Activated naive CD8-positive, alpha-beta T cell treated with anti-CD3 and anti-CD28 coated beads, Interleukin-2, amount 10 ng/mL, durations not matched to agents 7 days and 5 days (primary cell): Measurements from ENCODE around the gene UBE2L6. TPM values are rescaled to one million over a fixed set of nuclear protein-coding genes. Genes with fewer than 3 reads are reported as not detected.

Source experiments
- ATAC-seq: fragments of 150-1000 bp; cut with Tn5 transposase; one replicate; pipeline ENCODE4 v1.10.0; 2021; ENCODE audit warnings: low read depth, moderate library complexity
- POLR2A ChIA-PET: fragments of 350-600 bp; sonication (Branson Sonifier 250); formaldehyde crosslinking; loops from one replicate; lab custom pipeline; 2021; ENCODE audit warnings: antibody characterized with exemption; lab: Charles Lee
- DNase-seq: peaks from one replicate; pipeline ENCODE4 v3.0.0; 2021
- H3K27ac Mint-ChIP-seq: one replicate; pipeline ENCODE4 v1.8.0; 2022; ENCODE audit warnings: mild to moderate bottlenecking, mixed read lengths
- H3K27me3 Mint-ChIP-seq: one replicate; pipeline ENCODE4 v1.8.0; 2022; ENCODE audit warnings: mild to moderate bottlenecking, moderate library complexity, mixed read lengths
- H3K36me3 Mint-ChIP-seq: one replicate; pipeline ENCODE4 v1.8.0; 2021; ENCODE audit warnings: mild to moderate bottlenecking, mixed read lengths
- H3K4me1 Mint-ChIP-seq: one replicate; pipeline ENCODE4 v1.8.0; 2021; ENCODE audit warnings: mixed read lengths
- H3K4me3 Mint-ChIP-seq: one replicate; pipeline ENCODE4 v1.8.0; 2022; ENCODE audit warnings: mild to moderate bottlenecking, moderate library complexity, mixed read lengths
- H3K9me3 Mint-ChIP-seq: one replicate; pipeline ENCODE4 v1.8.0; 2021; ENCODE audit warnings: mixed read lengths
- total RNA-seq, 2 experiments: library from RNA; stranded (reverse); gene quantifications; one replicate each; pipeline ENCODE4 v1.2.3, GENCODE V29; 2021

UBE2L6 gene
- total RNA-seq, 2 experiments from 2014 or later: 220 to 221 TPM

GRCh38 chr11:57513911-57514537 lies 53.4 kb downstream of the UBE2L6 start:
- DNase-seq (peak; percentile 62), ATAC-seq (peak; percentile 45)
- peaks cover 6% of the 10 kb centered on the region for H3K36me3 Mint-ChIP-seq
- H3K27me3 Mint-ChIP-seq: no peaks in the 10 kb centered on the region
- H3K27ac Mint-ChIP-seq: peak overlapping the region; percentile 98
- POLR2A ChIA-PET: interaction anchor here (0.6 to 5.0 kb wide), 13 partner anchors 12 to 227 kb away, joined by 3 to 36 read pairs (median 4); partner anchors contain the start of genes MED19, SELENOH, SSRP1 and TMX2
- H3K4me3 Mint-ChIP-seq: peak overlapping the region; percentile 99
- peaks cover 36% of the 10 kb centered on the region for H3K4me1 Mint-ChIP-seq
- no peaks in the 10 kb centered on the region for H3K9me3 Mint-ChIP-seq

GRCh38 chr11:57513452-57513795 lies 54.0 kb downstream of the UBE2L6 start:
- no peaks in the 10 kb centered on the region for H3K9me3 Mint-ChIP-seq
- H3K4me1 Mint-ChIP-seq: peaks cover 36% of the 10 kb centered on the region
- H3K27me3 Mint-ChIP-seq: no peaks in the 10 kb centered on the region
- POLR2A ChIA-PET: interaction anchor here (0.6 to 5.0 kb wide), 3 partner anchors 19 to 228 kb away, joined by 3 to 29 read pairs (median 4); partner anchors contain the start of gene SELENOH
- H3K27ac Mint-ChIP-seq: peak overlapping the region; percentile 19
- H3K36me3 Mint-ChIP-seq: peaks cover 6% of the 10 kb centered on the region
- ATAC-seq (no peak), DNase-seq (no peak)
- H3K4me3 Mint-ChIP-seq: peak overlapping the region; percentile 99

- POLR2A ChIA-PET: interaction anchor here (0.6 to 5.0 kb wide), 3 partner anchors 19 to 228 kb away, joined by 3 to 29 read pairs (median 4); partner anchors contain the start of gene SELENOH
- DNase-seq: no peak
- peaks cover 36% of the 10 kb centered on the region for H3K4me1 Mint-ChIP-seq
- ATAC-seq: no peak
- H3K9me3 Mint-ChIP-seq: no peaks in the 10 kb centered on the region
- peaks cover 6% of the 10 kb centered on the region for H3K36me3 Mint-ChIP-seq
- no peaks in the 10 kb centered on the region for H3K27me3 Mint-ChIP-seq
- no peak overlapping the region for H3K27ac Mint-ChIP-seq
- no peak overlapping the region for H3K4me3 Mint-ChIP-seq
These were observed 54.6 kb downstream of the UBE2L6 start for GRCh38 chr11:57512646-57513451.

GRCh38 chr11:57511741-57512430 lies 55.6 kb downstream of the UBE2L6 start:
- POLR2A ChIA-PET: interaction anchor here (1.0 to 1.1 kb wide), 2 partner anchors 10 to 18 kb away, joined by 3 read pairs; no protein-coding TSS in a partner anchor

GRCh38 chr11:57508341-57509170 lies 58.9 kb downstream of the UBE2L6 start:
- H3K4me3 Mint-ChIP-seq: no peak overlapping the region
- no peaks in the 10 kb centered on the region for H3K9me3 Mint-ChIP-seq
- H3K27me3 Mint-ChIP-seq: no peaks in the 10 kb centered on the region
- POLR2A ChIA-PET: no interaction called here
- ATAC-seq: no peak
- DNase-seq: no peak
- no peak overlapping the region for H3K27ac Mint-ChIP-seq
- H3K36me3 Mint-ChIP-seq: peaks cover 8% of the 10 kb centered on the region
- peaks cover 25% of the 10 kb centered on the region for H3K4me1 Mint-ChIP-seq

More at GRCh38 chr11:57511741-57512430, 55.6 kb downstream of the UBE2L6 start:
- Mint-ChIP-seq H3K27ac (peak overlapping the region; percentile 19), H3K36me3 (peaks cover 8% of the 10 kb centered on the region), H3K9me3 (no peaks in the 10 kb centered on the region), H3K27me3 (no peaks in the 10 kb centered on the region), H3K4me3 (no peak overlapping the region), H3K4me1 (peaks cover 36% of the 10 kb centered on the region)
- DNase-seq: no peak
- no peak for ATAC-seq

GRCh38 chr11:57506522-57506921 lies 61.0 kb downstream of the UBE2L6 start:
- no peak for ATAC-seq
- no peak for DNase-seq
- no peaks in the 10 kb centered on the region for H3K9me3 Mint-ChIP-seq
- POLR2A ChIA-PET: no interaction called here
- no peak overlapping the region for H3K27ac Mint-ChIP-seq
- H3K4me3 Mint-ChIP-seq: no peak overlapping the region
- H3K36me3 Mint-ChIP-seq: peaks cover 8% of the 10 kb centered on the region
- peaks cover 8% of the 10 kb centered on the region for H3K4me1 Mint-ChIP-seq
- H3K27me3 Mint-ChIP-seq: no peaks in the 10 kb centered on the region

- H3K4me3 Mint-ChIP-seq: no peak overlapping the region
- peaks cover 9% of the 10 kb centered on the region for H3K4me1 Mint-ChIP-seq
- DNase-seq (no peak), ATAC-seq (no peak)
- H3K27me3 Mint-ChIP-seq: no peaks in the 10 kb centered on the region
- H3K9me3 Mint-ChIP-seq: no peaks in the 10 kb centered on the region
- no peak overlapping the region for H3K27ac Mint-ChIP-seq
- peaks cover 11% of the 10 kb centered on the region for H3K36me3 Mint-ChIP-seq
- POLR2A ChIA-PET: no interaction called here
These were observed 63.0 kb downstream of the UBE2L6 start for GRCh38 chr11:57504511-57504910.

- POLR2A ChIA-PET: interaction anchor here (1.3 kb wide), 1 partner anchor 9 kb away, joined by 4 read pairs; no protein-coding TSS in a partner anchor
- H3K4me1 Mint-ChIP-seq: peaks cover 7% of the 10 kb centered on the region
- no peak overlapping the region for H3K4me3 Mint-ChIP-seq
- no peak overlapping the region for H3K27ac Mint-ChIP-seq
- H3K36me3 Mint-ChIP-seq: peaks cover 14% of the 10 kb centered on the region
- ATAC-seq (no peak), DNase-seq (no peak)
- no peaks in the 10 kb centered on the region for H3K27me3 Mint-ChIP-seq
- no peaks in the 10 kb centered on the region for H3K9me3 Mint-ChIP-seq
These were observed 64.6 kb downstream of the UBE2L6 start for GRCh38 chr11:57502870-57503269.

- H3K36me3 Mint-ChIP-seq: peaks cover 13% of the 10 kb centered on the region
- no peak overlapping the region for H3K4me3 Mint-ChIP-seq
- DNase-seq: no peak
- H3K9me3 Mint-ChIP-seq: no peaks in the 10 kb centered on the region
- no peak overlapping the region for H3K27ac Mint-ChIP-seq
- POLR2A ChIA-PET: interaction anchor here (0.7 to 1.3 kb wide), 3 partner anchors 9 to 12 kb away, joined by 3 to 4 read pairs (median 3); no protein-coding TSS in a partner anchor
- H3K4me1 Mint-ChIP-seq: peaks cover 6% of the 10 kb centered on the region
- H3K27me3 Mint-ChIP-seq: no peaks in the 10 kb centered on the region
- ATAC-seq: no peak
These were observed 65.1 kb downstream of the UBE2L6 start for GRCh38 chr11:57502376-57502775.

- no peak for ATAC-seq
- no peaks in the 10 kb centered on the region for H3K27me3 Mint-ChIP-seq
- DNase-seq: no peak
- no peak overlapping the region for H3K27ac Mint-ChIP-seq
- POLR2A ChIA-PET: interaction anchor here (0.7 to 1.3 kb wide), 3 partner anchors 9 to 12 kb away, joined by 3 to 4 read pairs (median 3); no protein-coding TSS in a partner anchor
- H3K4me3 Mint-ChIP-seq: no peak overlapping the region
- H3K36me3 Mint-ChIP-seq: peaks cover 15% of the 10 kb centered on the region
- peaks cover 6% of the 10 kb centered on the region for H3K4me1 Mint-ChIP-seq
- H3K9me3 Mint-ChIP-seq: no peaks in the 10 kb centered on the region
These were observed 65.5 kb downstream of the UBE2L6 start for GRCh38 chr11:57501953-57502352.
